ENCODE data around the gene RGS19. TPM values are rescaled to one million over a fixed set of nuclear protein-coding genes. Genes with fewer than 3 reads are reported as not detected.

The RGS19 gene
- total RNA-seq, 1 donor from 2014 or later: 9.5 TPM

- no peaks in the 10 kb centered on the region for H3K9me3 Mint-ChIP-seq
- H3K4me3 Mint-ChIP-seq: peak overlapping the region; percentile 36
These were observed 14.0 kb downstream of the RGS19 start for GRCh38 chr20:64065062-64065973.

GRCh38 chr20:64064145-64064698, 15.1 kb downstream of the RGS19 start:
- no peaks in the 10 kb centered on the region for H3K9me3 Mint-ChIP-seq
- H3K4me1 Mint-ChIP-seq (ENCODE audit: unreplicated experiment): peaks cover 19% of the 10 kb centered on the region
- TF ChIP-seq CTCF (conservative IDR thresholded peaks at IDR 0.05): no peak
- peak overlapping the region; percentile 95 for H3K4me3 Mint-ChIP-seq
- no peak for DNase-seq (ENCODE audit: extremely low spot score, unreplicated experiment)
- H3K36me3 Mint-ChIP-seq: no peaks in the 10 kb centered on the region
- H3K27me3 Mint-ChIP-seq: peaks cover 3% of the 10 kb centered on the region
- H3K27ac Mint-ChIP-seq: peak overlapping the region; percentile 75

More at GRCh38 chr20:64065062-64065973, 14.0 kb downstream of the RGS19 start:
- no peaks in the 10 kb centered on the region for H3K36me3 Mint-ChIP-seq
- no peak overlapping the region for H3K27ac Mint-ChIP-seq
- TF ChIP-seq CTCF (conservative IDR thresholded peaks at IDR 0.05): no peak
- DNase-seq (ENCODE audit: extremely low spot score, unreplicated experiment): no peak
- H3K4me1 Mint-ChIP-seq (ENCODE audit: unreplicated experiment): peaks cover 16% of the 10 kb centered on the region
- H3K27me3 Mint-ChIP-seq: no peaks in the 10 kb centered on the region

- no peak for DNase-seq (ENCODE audit: extremely low spot score, unreplicated experiment)
- TF ChIP-seq CTCF (conservative IDR thresholded peaks at IDR 0.05): no peak
- H3K27me3 Mint-ChIP-seq: peaks cover 3% of the 10 kb centered on the region
These were observed 15.8 kb downstream of the RGS19 start for GRCh38 chr20:64063389-64064144.

GRCh38 chr20:64062596-64063388, 16.5 kb downstream of the RGS19 start, which contains the start of gene TCEA2:
Gene TCEA2 (plus strand): TSS chr20:64063198. CDS start chr20:64063313, 115 bp downstream.
- DNase-seq (ENCODE audit: extremely low spot score, unreplicated experiment): peak; percentile 97
- Mint-ChIP-seq H3K36me3 (no peaks in the 10 kb centered on the region), H3K27me3 (peaks cover 3% of the 10 kb centered on the region), H3K4me3 (peak within 1 kb of the TSS; percentile 95), H3K4me1 (ENCODE audit: unreplicated experiment) (peaks cover 21% of the 10 kb centered on the region), H3K27ac (peak within 1 kb of the TSS; percentile 75), H3K9me3 (no peaks in the 10 kb centered on the region)
- TF ChIP-seq CTCF (conservative IDR thresholded peaks at IDR 0.05): no peak

More at GRCh38 chr20:64063389-64064144, 15.8 kb downstream of the RGS19 start:
- H3K4me3 Mint-ChIP-seq: peak overlapping the region; percentile 95
- H3K9me3 Mint-ChIP-seq: no peaks in the 10 kb centered on the region
- H3K36me3 Mint-ChIP-seq: no peaks in the 10 kb centered on the region
- peak overlapping the region; percentile 75 for H3K27ac Mint-ChIP-seq
- peaks cover 21% of the 10 kb centered on the region for H3K4me1 Mint-ChIP-seq (ENCODE audit: unreplicated experiment)

GRCh38 chr20:64062276-64062595, 17.1 kb downstream of the RGS19 start:
- TF ChIP-seq CTCF (conservative IDR thresholded peaks at IDR 0.05): no peak
- DNase-seq (ENCODE audit: extremely low spot score, unreplicated experiment): no peak
- H3K4me1 Mint-ChIP-seq (ENCODE audit: unreplicated experiment): peaks cover 21% of the 10 kb centered on the region
- peaks cover 3% of the 10 kb centered on the region for H3K27me3 Mint-ChIP-seq
- H3K4me3 Mint-ChIP-seq: peak overlapping the region; percentile 81
- H3K9me3 Mint-ChIP-seq: no peaks in the 10 kb centered on the region
- H3K27ac Mint-ChIP-seq: no peak overlapping the region
- H3K36me3 Mint-ChIP-seq: no peaks in the 10 kb centered on the region
